Left ventricle myocardium inferior (tissue), 1 donor: ENCODE results near the gene ACSF3. TPM values are rescaled to one million over a fixed set of nuclear protein-coding genes. Genes with fewer than 3 reads are reported as not detected.
"Not testable (repeated sequence)": the region's sequence is repeated elsewhere in the genome, so short reads cannot be mapped to it uniquely, and the experiment has no call there.

Source experiments
- DNase-seq: peaks from one replicate; pipeline ENCODE4 v3.0.0-alpha.2; 2020
- H3K27ac ChIP-seq: fragments of 200-600 bp; replicated peaks from 2 replicates; pipeline ENCODE4 v1.8.0; 2021
- H3K27me3 ChIP-seq: fragments of 200-600 bp; 2 replicates; pipeline ENCODE4 v1.8.0; 2021; ENCODE audit warnings: low read depth
- H3K36me3 ChIP-seq: fragments of 200-600 bp; 2 replicates; pipeline ENCODE4 v1.8.0; 2021
- H3K4me1 ChIP-seq: fragments of 200-600 bp; 2 replicates; pipeline ENCODE4 v1.8.0; 2021
- H3K4me3 ChIP-seq: fragments of 200-600 bp; 2 replicates; pipeline ENCODE4 v1.8.0; 2021; ENCODE audit warnings: mild to moderate bottlenecking, moderate library complexity
- H3K9me3 ChIP-seq: fragments of 200-600 bp; replicated peaks from 2 replicates; pipeline ENCODE4 v1.8.0; 2021
- intact Hi-C: fragments of 100-400 bp; cut with micrococcal nuclease; formaldehyde crosslinking; loops from one replicate; pipeline ENCODE4 v1.11.0; 2022
- total RNA-seq: library from RNA; stranded (reverse); fragmentation: NEBNext Ultra II Directional; extraction: Animal tissue kit (Norgen Biotek cat#: 25700); gene quantifications from one replicate; pipeline ENCODE4 v1.2.1, GENCODE V29; 2021
- TF ChIP-seq, protein P1 (sequence below): fragments of 200-600 bp; IDR thresholded peaks from 2 replicates; pipeline ENCODE4 v1.8.0; 2021; ENCODE audit warnings: antibody characterized with exemption, mild to moderate bottlenecking, borderline replicate concordance
- donor health status: DM: no; HTN: yes; CAD: no; lungs with severe emphysema.

Gene ACSF3
- total RNA-seq, 1 donor from 2014 or later, result 16.7 TPM

DNA sequence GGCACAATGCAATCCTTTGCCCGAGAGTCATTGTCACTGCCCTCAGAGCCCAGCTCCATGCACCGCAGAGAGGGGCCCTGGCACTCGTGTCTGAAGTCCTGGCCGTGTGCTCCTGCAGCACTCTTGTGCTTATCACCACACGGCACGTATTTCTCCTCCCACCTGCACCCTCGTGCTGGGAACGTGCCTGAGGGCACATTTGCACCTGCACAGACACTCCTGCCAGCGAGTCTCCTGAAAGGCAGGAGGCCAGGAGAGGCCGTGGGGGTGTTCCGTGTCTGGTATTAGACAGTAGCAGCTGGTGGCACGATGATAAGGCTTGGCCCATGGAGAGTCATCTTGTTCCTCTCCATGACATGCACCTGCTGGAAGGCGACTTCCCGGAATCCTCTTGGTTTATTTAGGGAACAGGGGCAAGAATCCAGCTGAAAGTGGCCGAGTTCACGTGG lies 3.4 kb upstream of the ACSF3 start:
- Histone ChIP-seq H3K4me1 (peaks cover 20% of the 10 kb centered on the region), H3K9me3 (no peaks in the 10 kb centered on the region), H3K4me3 (no peak overlapping the region), H3K36me3 (no peaks in the 10 kb centered on the region), H3K27ac (no peak overlapping the region), H3K27me3 (peaks cover 74% of the 10 kb centered on the region)
- TF ChIP-seq, protein P1, sequence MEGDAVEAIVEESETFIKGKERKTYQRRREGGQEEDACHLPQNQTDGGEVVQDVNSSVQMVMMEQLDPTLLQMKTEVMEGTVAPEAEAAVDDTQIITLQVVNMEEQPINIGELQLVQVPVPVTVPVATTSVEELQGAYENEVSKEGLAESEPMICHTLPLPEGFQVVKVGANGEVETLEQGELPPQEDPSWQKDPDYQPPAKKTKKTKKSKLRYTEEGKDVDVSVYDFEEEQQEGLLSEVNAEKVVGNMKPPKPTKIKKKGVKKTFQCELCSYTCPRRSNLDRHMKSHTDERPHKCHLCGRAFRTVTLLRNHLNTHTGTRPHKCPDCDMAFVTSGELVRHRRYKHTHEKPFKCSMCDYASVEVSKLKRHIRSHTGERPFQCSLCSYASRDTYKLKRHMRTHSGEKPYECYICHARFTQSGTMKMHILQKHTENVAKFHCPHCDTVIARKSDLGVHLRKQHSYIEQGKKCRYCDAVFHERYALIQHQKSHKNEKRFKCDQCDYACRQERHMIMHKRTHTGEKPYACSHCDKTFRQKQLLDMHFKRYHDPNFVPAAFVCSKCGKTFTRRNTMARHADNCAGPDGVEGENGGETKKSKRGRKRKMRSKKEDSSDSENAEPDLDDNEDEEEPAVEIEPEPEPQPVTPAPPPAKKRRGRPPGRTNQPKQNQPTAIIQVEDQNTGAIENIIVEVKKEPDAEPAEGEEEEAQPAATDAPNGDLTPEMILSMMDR, result no peak
- intact Hi-C loops, result no loop called here
- DNase-seq, result no peak

GRCh38 chr16:89090669-89091426 lies 2.8 kb upstream of the ACSF3 start:
- Histone ChIP-seq H3K36me3 (no peaks in the 10 kb centered on the region), H3K27ac (no peak overlapping the region), H3K4me1 (peaks cover 26% of the 10 kb centered on the region), H3K4me3 (no peak overlapping the region), H3K27me3 (peaks cover 67% of the 10 kb centered on the region), H3K9me3 (no peaks in the 10 kb centered on the region)
- TF ChIP-seq, protein P1, result no peak
- no peak for DNase-seq
- intact Hi-C loops, result no loop called here

DNA sequence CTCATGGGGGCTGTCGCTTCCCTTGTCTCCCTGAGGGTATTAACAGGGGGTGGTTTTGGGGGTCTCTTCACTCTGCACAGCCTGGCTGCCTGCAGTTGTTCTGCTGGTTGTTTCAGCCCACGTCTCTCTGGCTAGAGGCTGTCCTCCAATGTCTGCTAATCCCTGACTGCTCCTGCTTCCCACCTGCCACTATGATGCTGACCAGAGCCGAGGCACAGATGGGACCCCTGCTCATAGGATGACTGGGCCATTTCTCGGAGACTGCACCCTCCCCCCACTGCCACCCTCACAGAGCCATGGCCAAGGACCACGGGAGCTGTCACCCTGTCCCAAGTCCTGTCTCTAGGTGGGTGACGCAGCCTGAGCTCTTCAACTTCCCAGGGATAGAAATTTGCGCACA lies 1.6 kb upstream of the ACSF3 start:
- Histone ChIP-seq H3K36me3 (no peaks in the 10 kb centered on the region), H3K27ac (no peak overlapping the region), H3K4me3 (no peak overlapping the region), H3K27me3 (peaks cover 56% of the 10 kb centered on the region), H3K9me3 (no peaks in the 10 kb centered on the region), H3K4me1 (peaks cover 26% of the 10 kb centered on the region)
- intact Hi-C loops, result no loop called here
- TF ChIP-seq, protein P1, result no peak
- no peak for DNase-seq

DNA sequence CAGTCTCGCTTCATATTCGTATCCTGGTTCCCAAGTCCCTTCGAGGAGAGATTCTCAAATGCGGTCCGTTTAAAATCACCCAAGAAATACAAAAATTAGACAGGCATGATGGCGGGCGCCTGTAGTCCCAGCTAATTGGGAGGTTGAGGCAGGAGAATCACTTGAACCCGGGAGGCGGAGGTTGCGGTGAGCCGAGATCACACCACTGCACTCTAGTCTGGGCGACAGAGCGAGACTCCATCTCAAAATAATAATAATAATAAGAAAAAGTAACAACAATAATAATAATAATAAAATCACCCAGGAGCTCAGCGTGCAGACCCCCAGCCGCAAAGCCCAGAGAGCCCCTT lies 425 bp upstream of the ACSF3 start:
- H3K9me3 ChIP-seq, intact Hi-C loops, H3K36me3 ChIP-seq, DNase-seq: not testable (repeated sequence)
- H3K27ac ChIP-seq, result peak overlapping the region; percentile 65
- peaks cover 44% of the 10 kb centered on the region for H3K27me3 ChIP-seq
- H3K4me1 ChIP-seq, result peaks cover 37% of the 10 kb centered on the region
- peak overlapping the region; percentile 90 for H3K4me3 ChIP-seq

DNA sequence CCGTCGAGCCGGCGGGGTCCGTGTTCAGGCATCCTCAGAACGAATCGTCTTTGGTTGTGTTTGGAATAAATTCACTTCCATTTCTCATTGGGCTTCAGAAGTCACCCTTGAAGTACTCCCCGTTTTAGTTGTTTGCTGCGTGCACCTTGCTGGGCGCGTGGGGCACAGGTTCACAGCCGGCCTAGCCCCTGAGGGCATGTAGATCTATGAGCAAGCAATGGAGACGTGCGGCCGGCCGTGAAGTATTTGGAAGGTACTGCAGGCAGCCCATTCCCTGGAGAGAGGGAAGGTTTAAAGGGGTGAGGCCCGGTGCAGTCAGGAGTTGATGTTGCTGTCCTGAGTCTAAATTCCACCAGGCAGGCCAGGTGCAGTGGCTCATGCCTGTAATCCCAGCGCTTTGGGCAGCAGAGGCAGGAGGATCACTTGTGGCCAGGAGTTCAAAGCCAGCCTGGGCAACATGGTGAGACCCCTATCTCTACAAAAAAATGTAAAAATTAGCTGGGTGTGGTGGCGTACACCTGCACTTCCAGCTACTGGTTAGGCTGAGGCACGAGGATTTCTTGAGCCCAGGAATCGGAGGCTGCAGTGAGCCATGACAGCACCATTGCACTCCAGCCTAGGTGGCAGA lies 714 bp downstream of the ACSF3 start:
- DNase-seq, result no peak
- H3K36me3 ChIP-seq, result peaks cover 4% of the 10 kb centered on the region
- no peaks in the 10 kb centered on the region for H3K9me3 ChIP-seq
- peak overlapping the region; percentile 65 for H3K27ac ChIP-seq
- H3K27me3 ChIP-seq, result peaks cover 35% of the 10 kb centered on the region
- TF ChIP-seq, protein P1, result no peak
- intact Hi-C loops, result no loop called here
- peaks cover 39% of the 10 kb centered on the region for H3K4me1 ChIP-seq
- peak overlapping the region; percentile 90 for H3K4me3 ChIP-seq

- TF ChIP-seq, protein P1, result no peak
- H3K4me1 ChIP-seq, result peaks cover 39% of the 10 kb centered on the region
- peak overlapping the region; percentile 90 for H3K4me3 ChIP-seq
- H3K36me3 ChIP-seq, result peaks cover 4% of the 10 kb centered on the region
- H3K27me3 ChIP-seq, result peaks cover 30% of the 10 kb centered on the region
- intact Hi-C loops, result no loop called here
- no peak overlapping the region for H3K27ac ChIP-seq
- no peaks in the 10 kb centered on the region for H3K9me3 ChIP-seq
- no peak for DNase-seq
Observed at GRCh38 chr16:89094880-89095258, 1.2 kb downstream of the ACSF3 start.
